ENCODE data around the gene FBXW7. TPM values are rescaled to one million over a fixed set of nuclear protein-coding genes. Genes with fewer than 3 reads are reported as not detected.

Gene FBXW7
- total RNA-seq, 1 experiment from 2014 or later = 27.1 TPM

GRCh38 chr4:152296386-152296785, 239.5 kb downstream of the FBXW7 start:
- H3K9me3 Mint-ChIP-seq = no peaks in the 10 kb centered on the region
- Histone ChIP-seq H3K18ac (ENCODE audit: insufficient read length, low read depth, low read length) (no peak overlapping the region), H3K9me3 (ENCODE audit: control insufficient read depth, low read depth, low read length) (no peaks in the 10 kb centered on the region), H3K23ac (ENCODE audit: insufficient read length, low read depth, low read length) (no peak overlapping the region), H4K8ac (replicated peaks; ENCODE audit: insufficient read length, low read depth, low read length) (no peak overlapping the region), H3K79me1 (ENCODE audit: insufficient read depth, low read depth, low read length, poor library complexity, severe bottlenecking) (no peaks in the 10 kb centered on the region), H3K27me3 (ENCODE audit: insufficient read depth, low read length) (no peaks in the 10 kb centered on the region), H2BK12ac (ENCODE audit: insufficient read length, low read depth, low read length) (no peak overlapping the region), H3K27ac (ENCODE audit: insufficient read length, low read depth, low read length) (no peak overlapping the region), H3K23me2 (ENCODE audit: insufficient read length, low read depth, low read length, poor library complexity, severe bottlenecking) (no peaks in the 10 kb centered on the region), H3K4ac (ENCODE audit: low read depth, low read length) (no peak overlapping the region), H3K4me2 (ENCODE audit: insufficient read depth, insufficient read length, low read length) (no peak overlapping the region), H3T11ph (ENCODE audit: low read length) (no peak overlapping the region), H4K20me1 (ENCODE audit: control insufficient read depth, insufficient read depth, insufficient read length) (no peaks in the 10 kb centered on the region), H3K14ac (ENCODE audit: insufficient read depth, low read length) (no peak overlapping the region), H3K79me2 (ENCODE audit: insufficient read depth, low read length) (no peaks in the 10 kb centered on the region), H2BK5ac (ENCODE audit: insufficient read length, low read length) (no peak overlapping the region), H3K56ac (ENCODE audit: insufficient read length, low read depth, low read length) (no peak overlapping the region), H2BK15ac (ENCODE audit: low read depth, low read length) (no peak overlapping the region), H2BK120ac (ENCODE audit: low read depth, low read length, poor library complexity, severe bottlenecking) (no peak overlapping the region), H3K4me1 (ENCODE audit: insufficient read depth, low read length) (no peaks in the 10 kb centered on the region), H2AFZ (ENCODE audit: low read length) (no peak overlapping the region), H2AK5ac (ENCODE audit: insufficient read length, low read length) (no peak overlapping the region), H4K91ac (ENCODE audit: insufficient read length, low read depth, low read length) (no peak overlapping the region), H4K5ac (ENCODE audit: insufficient read length, low read depth, low read length) (no peak overlapping the region), H3K9ac (ENCODE audit: extremely low read depth, insufficient read length, low read length) (no peak overlapping the region), H2BK20ac (ENCODE audit: low read depth, low read length, poor library complexity, severe bottlenecking) (no peak overlapping the region)
- H3K4me3 Mint-ChIP-seq = no peak overlapping the region
- H3K36me3 Mint-ChIP-seq (ENCODE audit: insufficient read depth in 1 of 3, low read depth in 3 of 3) = no peaks in the 10 kb centered on the region
- DNase-seq = no peak
- peaks cover 9 to 21% of the 10 kb centered on the region in 2 experiments for H3K4me1 Mint-ChIP-seq
- TF ChIP-seq CTCF (conservative IDR thresholded peaks at IDR 0.05) = no peak
- no peak overlapping the region for H3K27ac Mint-ChIP-seq
- no peaks in the 10 kb centered on the region for H3K27me3 Mint-ChIP-seq (ENCODE audit: low read depth)
